Mucosa of descending colon (tissue), 3 donors: Measurements from ENCODE around the gene SETD2. TPM values are rescaled to one million over a fixed set of nuclear protein-coding genes. Genes with fewer than 3 reads are reported as not detected.
"Not testable (repeated sequence)": the region's sequence is repeated elsewhere in the genome, so short reads cannot be mapped to it uniquely, and the experiment has no call there.

Experiments used
- ATAC-seq: fragments of 200-7000 bp; cut with Tn5 transposase; one replicate; pipeline ENCODE4 v1.9.1; 2020; ENCODE audit warnings: mild to moderate bottlenecking, moderate library complexity
- DNase-seq, 3 donors: peaks; one replicate each; pipeline ENCODE4 v3.0.0-alpha.2; 2020
- H3K36me3 ChIP-seq: fragments of 200-600 bp; one replicate; pipeline ENCODE4 v1.8.0; 2021; ENCODE audit warnings: low read depth, mild to moderate bottlenecking
- H3K4me1 ChIP-seq: fragments of 200-600 bp; one replicate; pipeline ENCODE4 v1.8.0; 2021; ENCODE audit warnings: low read depth, mild to moderate bottlenecking
- H3K4me3 ChIP-seq: fragments of 200-600 bp; one replicate; pipeline ENCODE4 v1.8.0; 2021; ENCODE audit warnings: mild to moderate bottlenecking
- H3K9me3 ChIP-seq: fragments of 200-600 bp; one replicate; pipeline ENCODE4 v1.8.0; 2021; ENCODE audit warnings: mild to moderate bottlenecking
- CTCF ChIP-seq: fragments of 200-600 bp; IDR thresholded peaks from one replicate; pipeline ENCODE4 v1.8.0; 2022; ENCODE audit warnings: antibody characterized with exemption, mild to moderate bottlenecking
- intact Hi-C, 2 donors: fragments of 100-400 bp; cut with DNase I in 1 of 2; cut with micrococcal nuclease in 1 of 2; formaldehyde crosslinking; loops; one replicate each; pipeline versions ENCODE4 v1.11.0 to v1.11.1; 2022; cut with DNase I, micrococcal nuclease
- total RNA-seq, 3 donors: library from RNA; stranded (reverse); fragmentation: NEBNext Ultra II Directional in 2 of 3; extraction: Animal tissue kit (Norgen Biotek cat#: 25700) in 2 of 3; gene quantifications; one replicate each; pipeline versions ENCODE4 v1.2.1 to v1.2.4, GENCODE V29; 2021 to 2023
- donor health status: DM: no; HTN: no; CAD: no; lungs with moderate emphysema.
- donor health status: DM: no; HTN: no; CAD: no.
- donor health status: DM: no; HTN: yes; CAD: no.

Gene SETD2
- total RNA-seq, 3 donors from 2014 or later, result 41.5 to 71.1 (median 50.4) TPM

- H3K4me1 ChIP-seq, result no peaks in the 10 kb centered on the region
- no peak for ATAC-seq
- intact Hi-C loops, result no loop called here
- no peak for TF ChIP-seq CTCF
- H3K36me3 ChIP-seq, result no peaks in the 10 kb centered on the region
- H3K4me3 ChIP-seq, result no peak overlapping the region
- no peaks in the 10 kb centered on the region for H3K9me3 ChIP-seq
- DNase-seq, result no peak
Observed at GRCh38 chr3:47197287-47197686, 33.4 kb upstream of the SETD2 start.

GRCh38 chr3:47194994-47195393 lies 31.1 kb upstream of the SETD2 start:
- ATAC-seq (no peak), DNase-seq (no peak)
- H3K9me3 ChIP-seq, result no peaks in the 10 kb centered on the region
- H3K36me3 ChIP-seq, result no peaks in the 10 kb centered on the region
- no peaks in the 10 kb centered on the region for H3K4me1 ChIP-seq
- intact Hi-C loops, result no loop called here
- no peak for TF ChIP-seq CTCF
- no peak overlapping the region for H3K4me3 ChIP-seq

- no peaks in the 10 kb centered on the region for H3K9me3 ChIP-seq
- no peak overlapping the region for H3K4me3 ChIP-seq
- TF ChIP-seq CTCF, result no peak
- no peaks in the 10 kb centered on the region for H3K4me1 ChIP-seq
- intact Hi-C loops, result no loop called here
- H3K36me3 ChIP-seq, result no peaks in the 10 kb centered on the region
- no peak for ATAC-seq
- no peak for DNase-seq
Observed at GRCh38 chr3:47193871-47194859, 30.3 kb upstream of the SETD2 start.

GRCh38 chr3:47186285-47186684 lies 22.4 kb upstream of the SETD2 start:
- Histone ChIP-seq H3K4me3 (no peak overlapping the region), H3K9me3 (no peaks in the 10 kb centered on the region), H3K36me3 (no peaks in the 10 kb centered on the region), H3K4me1 (no peaks in the 10 kb centered on the region)
- DNase-seq (no peak), ATAC-seq (no peak)
- TF ChIP-seq CTCF, result no peak
- intact Hi-C loops, result no loop called here

GRCh38 chr3:47181685-47182084 lies 17.8 kb upstream of the SETD2 start:
- H3K9me3 ChIP-seq, H3K4me1 ChIP-seq, H3K4me3 ChIP-seq, DNase-seq, ATAC-seq, H3K36me3 ChIP-seq, intact Hi-C loops: not testable (repeated sequence)

- H3K4me1 ChIP-seq, H3K36me3 ChIP-seq, H3K9me3 ChIP-seq, H3K4me3 ChIP-seq, intact Hi-C loops, DNase-seq, ATAC-seq: not testable (repeated sequence)
Observed at GRCh38 chr3:47180011-47180410, 16.1 kb upstream of the SETD2 start.
